Measurements from ENCODE around the gene ATP12A. TPM values are rescaled to one million over a fixed set of nuclear protein-coding genes. Genes with fewer than 3 reads are reported as not detected.
"Not testable (repeated sequence)": the region's sequence is repeated elsewhere in the genome, so short reads cannot be mapped to it uniquely, and the experiment has no call there.

Gene ATP12A
- total RNA-seq, 2 donors from 2014 or later = under 0.01 to 0.26 TPM

- 57% methylated on average over 24 of the region's 24 CpGs for WGBS, 2 donors
- no peak overlapping the region for H3K4me3 ChIP-seq
- TF ChIP-seq CTCF (IDR thresholded peaks at IDR 0.05) = peak; percentile 67 to 98 (median 76)
- no peak for TF ChIP-seq POLR2A (IDR thresholded peaks at IDR 0.05)
- ATAC-seq (peak; percentile 86), DNase-seq (peak; percentile 66 to 84 (median 78))
- no peaks in the 10 kb centered on the region for H3K4me1 ChIP-seq
- no peak overlapping the region for H3K27ac ChIP-seq
- no peaks in the 10 kb centered on the region for H3K9me3 ChIP-seq
- intact Hi-C loops (cut with DNase I) = no loop called here
- H3K27me3 ChIP-seq = no peaks in the 10 kb centered on the region
- no peaks in the 10 kb centered on the region for H3K36me3 ChIP-seq (replicated peaks in 1 of 2; ENCODE audit: insufficient read depth in 1 of 2, low read depth in 2 of 2)
Measured at GRCh38 chr13:24727731-24728601, 47.8 kb downstream of the ATP12A start.

GRCh38 chr13:24730873-24731567, 50.8 kb downstream of the ATP12A start:
- DNase-seq; intact Hi-C loops (cut with DNase I); H3K9me3 ChIP-seq; ATAC-seq; H3K4me1 ChIP-seq; H3K4me3 ChIP-seq; H3K36me3 ChIP-seq (replicated peaks in 1 of 2; ENCODE audit: insufficient read depth in 1 of 2, low read depth in 2 of 2); H3K27ac ChIP-seq; H3K27me3 ChIP-seq: not testable (repeated sequence)
- 86 to 95% methylated on average over 4 of the region's 4 CpGs for WGBS, 2 donors

- no peaks in the 10 kb centered on the region for H3K27me3 ChIP-seq
- intact Hi-C loops (cut with DNase I) = no loop called here
- H3K4me1 ChIP-seq = no peaks in the 10 kb centered on the region
- TF ChIP-seq CTCF (IDR thresholded peaks at IDR 0.05) = no peak
- TF ChIP-seq POLR2A (IDR thresholded peaks at IDR 0.05) = no peak
- no peak overlapping the region for H3K4me3 ChIP-seq
- no peaks in the 10 kb centered on the region for H3K36me3 ChIP-seq (replicated peaks in 1 of 2; ENCODE audit: insufficient read depth in 1 of 2, low read depth in 2 of 2)
- DNase-seq (no peak), ATAC-seq (no peak)
- 51 to 54% methylated on average over 4 of the region's 4 CpGs for WGBS, 2 donors
- H3K27ac ChIP-seq = no peak overlapping the region
- no peaks in the 10 kb centered on the region for H3K9me3 ChIP-seq
Measured at GRCh38 chr13:24734950-24735349, 54.7 kb downstream of the ATP12A start.

- TF ChIP-seq POLR2A (IDR thresholded peaks at IDR 0.05) = no peak
- no peak for TF ChIP-seq CTCF (IDR thresholded peaks at IDR 0.05)
- 64 to 80% methylated on average over 6 of the region's 6 CpGs for WGBS, 2 donors
- intact Hi-C loops (cut with DNase I) = no loop called here
- DNase-seq (no peak), ATAC-seq (no peak)
- H3K4me3 ChIP-seq = no peak overlapping the region
- H3K36me3 ChIP-seq (replicated peaks in 1 of 2; ENCODE audit: insufficient read depth in 1 of 2, low read depth in 2 of 2) = no peaks in the 10 kb centered on the region
- H3K27me3 ChIP-seq = no peaks in the 10 kb centered on the region
- no peaks in the 10 kb centered on the region for H3K9me3 ChIP-seq
- H3K27ac ChIP-seq = no peak overlapping the region
- H3K4me1 ChIP-seq = no peaks in the 10 kb centered on the region
Measured at GRCh38 chr13:24737042-24737441, 56.8 kb downstream of the ATP12A start.

- intact Hi-C loops (cut with DNase I) = no loop called here
- Histone ChIP-seq H3K27ac (no peak overlapping the region), H3K9me3 (no peaks in the 10 kb centered on the region), H3K36me3 (replicated peaks in 1 of 2; ENCODE audit: insufficient read depth in 1 of 2, low read depth in 2 of 2) (no peaks in the 10 kb centered on the region), H3K4me3 (no peak overlapping the region), H3K27me3 (no peaks in the 10 kb centered on the region), H3K4me1 (no peaks in the 10 kb centered on the region)
- DNase-seq (no peak), ATAC-seq (no peak)
- TF ChIP-seq POLR2A (IDR thresholded peaks at IDR 0.05) (no peak), CTCF (IDR thresholded peaks at IDR 0.05) (no peak)
- WGBS, 2 donors = 78 to 95% methylated on average over 5 of the region's 5 CpGs
Measured at GRCh38 chr13:24738366-24738847, 58.2 kb downstream of the ATP12A start.

All from body of pancreas (tissue), 4 donors.